Tongue (tissue), 2 donors: ENCODE results near the gene TNFAIP1. TPM values are rescaled to one million over a fixed set of nuclear protein-coding genes. Genes with fewer than 3 reads are reported as not detected.
"Not testable (repeated sequence)": the region's sequence is repeated elsewhere in the genome, so short reads cannot be mapped to it uniquely, and the experiment has no call there.

Source experiments
- DNase-seq: peaks from one replicate; pipeline ENCODE4 v3.0.0-alpha.2; 2015
- total RNA-seq: library from RNA; depleted of rRNA; stranded (reverse); fragments of >200 nt; gene quantifications from one replicate; pipeline ENCODE4 v1.2.3, GENCODE V29; 2014

TNFAIP1 gene
- total RNA-seq, 1 donor from 2014 or later: 26.6 TPM

DNA sequence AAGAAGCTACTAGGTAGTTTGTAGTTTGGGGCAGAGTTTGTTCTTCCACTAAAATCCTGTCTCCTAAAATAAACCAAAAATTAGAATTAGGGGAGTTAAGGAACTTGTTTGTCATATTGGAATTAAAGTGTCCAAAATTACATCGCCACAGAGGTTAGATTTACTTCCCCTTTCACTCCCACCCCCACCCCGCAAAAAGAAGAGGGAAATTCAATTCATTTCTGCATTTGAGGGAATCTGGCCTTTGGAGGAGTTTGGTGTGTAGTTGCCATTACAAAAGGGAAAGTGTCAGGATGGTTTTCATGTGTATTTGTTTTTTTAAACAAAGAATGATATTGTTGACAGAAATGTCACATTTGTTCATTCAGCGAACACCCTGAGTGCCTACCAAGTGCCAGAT, 10.8 kb upstream of the TNFAIP1 start:
- DNase-seq: no peak

DNA sequence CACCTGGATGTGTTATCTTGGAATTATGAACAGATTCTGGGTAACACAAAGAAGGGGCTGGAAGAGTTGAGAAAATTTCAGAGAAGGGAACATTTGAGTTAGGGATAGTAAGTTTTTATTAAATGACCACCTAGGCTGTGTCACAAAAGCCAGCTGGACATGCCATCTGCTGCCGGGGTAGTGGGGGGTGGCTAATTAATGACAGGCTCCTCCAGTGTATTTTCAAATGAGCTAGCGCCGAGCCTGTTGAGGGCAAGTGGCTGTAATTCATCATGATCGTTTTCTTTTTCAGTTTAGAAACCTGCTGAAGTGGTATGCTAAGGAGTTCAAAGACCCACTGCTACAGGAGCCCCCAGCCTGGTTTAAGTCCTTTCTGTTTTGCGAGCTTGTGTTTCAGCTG, 10.3 kb upstream of the TNFAIP1 start:
- DNase-seq: no peak

DNA sequence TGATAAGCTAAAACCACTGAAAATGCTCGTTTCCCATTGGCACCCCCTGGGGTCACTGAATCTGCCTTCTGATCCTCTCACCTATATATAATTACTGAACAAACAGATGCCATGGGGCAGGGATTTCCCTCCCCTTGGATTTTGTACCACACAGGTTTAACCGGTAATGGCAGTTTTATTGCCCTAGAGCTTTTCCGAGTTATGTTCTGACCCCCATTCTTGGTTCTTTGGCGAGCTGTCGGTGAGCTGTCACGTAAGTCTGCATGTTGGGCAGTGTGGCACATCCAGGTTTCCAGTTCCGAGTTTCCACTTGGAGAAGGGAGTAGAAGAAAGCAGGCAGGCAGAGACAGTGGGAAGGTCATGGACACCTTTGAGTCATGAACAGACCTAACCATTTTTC, 9.4 kb upstream of the TNFAIP1 start:
- DNase-seq: no peak

DNA sequence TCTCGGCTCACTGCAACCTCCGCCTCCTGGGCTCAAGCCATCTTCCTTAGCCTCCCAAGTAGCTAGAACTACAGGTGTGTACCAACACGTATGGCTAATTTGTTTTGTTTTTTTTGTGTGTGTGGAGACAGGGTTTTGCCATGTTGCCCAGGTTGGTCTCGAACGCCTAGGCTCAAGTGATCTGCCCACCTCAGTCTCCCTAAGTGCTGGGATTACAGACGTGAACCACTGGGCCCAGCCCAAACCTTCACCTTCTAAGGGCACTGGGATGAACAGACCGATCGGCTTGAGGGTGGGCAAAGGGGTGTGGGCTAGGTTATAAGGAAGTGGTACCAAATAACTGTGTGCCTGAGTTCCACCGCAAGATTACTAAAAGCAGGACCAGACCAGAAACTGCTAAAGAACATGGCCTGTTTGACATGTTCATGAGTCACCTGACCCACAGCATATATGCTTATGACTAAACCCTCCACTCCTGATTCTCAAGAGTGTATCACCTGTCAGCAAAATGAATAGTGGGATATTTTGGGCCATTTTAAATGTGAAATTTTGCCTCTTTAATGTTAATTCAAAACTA, 8.4 kb upstream of the TNFAIP1 start:
- DNase-seq: no peak

DNA sequence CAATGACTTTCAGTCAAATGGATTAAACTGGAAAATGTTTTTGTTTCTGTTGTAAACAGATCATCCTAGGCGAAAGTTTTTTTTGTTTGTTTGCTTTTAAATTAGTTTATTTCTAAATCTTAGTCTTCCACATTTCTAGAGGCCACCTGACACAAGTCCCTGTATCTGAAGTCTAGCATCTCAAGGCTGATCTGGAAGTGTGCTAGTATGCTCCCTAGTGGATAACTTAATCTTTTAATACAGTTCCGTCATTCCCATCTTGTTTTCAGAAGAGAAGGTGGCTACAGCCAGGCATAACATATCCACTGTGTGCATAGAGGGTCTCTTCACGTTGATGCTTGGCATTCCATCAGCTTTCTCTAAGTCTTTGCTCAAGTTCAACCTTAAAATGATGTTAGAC, 7.9 kb upstream of the TNFAIP1 start:
- DNase-seq: no peak

DNA sequence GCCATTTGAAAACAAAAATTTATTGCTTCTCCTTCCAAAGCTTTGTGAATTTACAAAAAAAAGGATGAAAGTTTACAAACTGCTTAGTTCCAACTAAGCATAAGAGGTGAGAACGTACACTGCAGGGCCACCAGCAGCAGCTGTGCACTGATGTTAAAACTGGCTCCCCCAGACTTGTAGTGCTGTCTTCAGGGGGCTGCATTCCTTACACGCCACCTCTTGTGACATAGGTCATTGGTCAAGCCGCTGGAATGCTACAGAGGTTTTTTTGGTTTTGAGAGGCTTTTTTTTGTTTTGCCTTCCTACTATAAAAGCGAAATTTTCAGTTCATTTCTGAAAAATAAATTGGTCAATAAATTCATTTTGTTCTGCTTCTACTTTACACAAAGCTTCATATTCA, 7.2 kb upstream of the TNFAIP1 start:
- DNase-seq: no peak

DNA sequence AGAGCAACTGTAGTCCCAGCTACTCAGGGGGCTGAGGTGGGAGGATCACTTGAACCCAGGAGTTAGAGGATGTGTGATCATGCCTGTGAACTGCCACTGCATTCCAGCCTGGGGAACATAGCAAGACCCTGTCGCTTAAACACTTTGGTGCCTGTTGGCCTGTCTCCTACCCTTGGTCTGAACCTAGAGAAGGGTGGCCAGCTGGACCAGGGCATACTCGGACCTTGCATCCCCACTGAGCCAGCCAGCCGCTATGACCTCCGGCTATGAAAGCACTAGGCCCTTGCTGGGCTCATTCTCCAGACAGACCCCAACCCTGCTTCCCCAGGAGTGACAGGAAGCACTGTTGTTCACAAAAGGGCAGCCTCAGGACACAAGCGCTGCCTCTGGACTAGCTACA, 4.9 kb upstream of the TNFAIP1 start:
- DNase-seq: no peak

DNA sequence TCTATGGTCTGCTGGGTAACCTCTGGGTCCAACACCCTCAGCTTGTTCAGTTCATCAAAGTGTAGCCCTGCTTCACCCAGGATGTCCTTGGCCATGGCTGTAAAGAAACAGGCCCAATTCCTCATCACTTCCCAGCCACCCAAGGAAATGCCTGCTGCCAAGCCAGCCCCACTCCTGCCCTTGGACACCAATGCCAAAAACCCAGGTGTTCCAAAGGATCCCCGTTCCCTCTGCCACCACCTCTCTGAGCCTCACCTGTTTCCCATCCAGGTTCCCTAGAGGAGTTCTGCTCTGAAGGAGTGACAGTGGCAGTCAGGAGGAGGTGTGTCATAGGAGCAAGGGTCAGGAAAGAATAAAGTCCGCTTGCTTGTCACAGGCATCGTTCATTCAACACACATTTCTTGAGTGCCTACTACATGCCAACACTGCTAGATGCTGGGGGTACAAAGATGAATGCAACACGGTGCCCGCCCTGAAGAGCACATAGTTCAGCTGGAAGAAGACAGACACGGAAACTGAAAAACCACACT, 3.6 kb upstream of the TNFAIP1 start:
- DNase-seq: no peak

DNA sequence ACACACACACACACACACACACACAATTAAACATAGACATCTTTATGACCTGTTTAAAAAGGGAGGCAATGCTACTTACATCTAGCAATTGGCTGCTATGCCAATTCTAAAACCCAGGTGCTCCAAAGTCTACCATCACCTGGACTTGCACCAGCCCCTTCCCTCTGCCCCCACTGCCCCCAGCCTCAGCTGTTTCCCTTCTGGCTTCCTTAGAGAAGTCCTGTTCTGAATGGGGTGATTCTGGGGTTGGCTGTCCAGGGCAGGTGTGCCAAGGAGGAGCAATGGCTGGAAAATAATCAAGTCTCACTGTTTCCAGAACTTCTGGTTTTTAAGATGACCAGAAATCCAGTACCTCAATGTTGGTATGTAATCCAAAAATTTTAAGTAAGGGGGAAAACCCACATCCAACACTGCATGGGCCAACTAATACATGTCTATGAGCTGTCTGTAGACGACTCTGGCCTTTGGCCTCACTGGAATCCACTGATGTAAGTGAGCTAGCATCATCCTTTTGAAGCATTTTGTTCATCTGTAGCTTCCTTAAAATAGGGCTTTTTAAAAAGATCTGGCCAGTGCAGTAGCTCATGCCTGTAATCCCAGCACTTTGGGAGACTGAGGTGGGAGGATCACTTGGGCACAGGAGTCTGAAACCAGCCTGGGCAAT, 2.3 kb upstream of the TNFAIP1 start:
- DNase-seq: no peak

DNA sequence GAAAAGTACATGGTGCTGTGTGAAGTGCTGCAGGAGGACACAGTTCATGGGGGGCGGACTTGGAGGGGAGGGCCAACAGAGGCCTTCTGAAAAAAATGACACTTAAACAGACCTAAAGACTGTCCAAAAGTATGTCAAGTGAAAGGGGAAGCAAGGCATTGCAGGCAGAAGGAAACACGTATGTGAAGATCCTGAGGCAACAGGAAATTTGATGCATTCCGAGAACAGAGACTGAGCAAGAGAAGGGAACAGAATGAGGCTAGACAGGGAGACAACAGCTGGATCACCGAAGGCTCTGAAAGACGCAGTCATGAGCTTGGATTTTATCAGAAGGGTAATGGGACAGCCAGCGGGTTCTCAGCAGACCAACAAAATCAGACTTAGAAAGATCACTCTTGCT, 1.4 kb upstream of the TNFAIP1 start:
- no peak for DNase-seq

DNA sequence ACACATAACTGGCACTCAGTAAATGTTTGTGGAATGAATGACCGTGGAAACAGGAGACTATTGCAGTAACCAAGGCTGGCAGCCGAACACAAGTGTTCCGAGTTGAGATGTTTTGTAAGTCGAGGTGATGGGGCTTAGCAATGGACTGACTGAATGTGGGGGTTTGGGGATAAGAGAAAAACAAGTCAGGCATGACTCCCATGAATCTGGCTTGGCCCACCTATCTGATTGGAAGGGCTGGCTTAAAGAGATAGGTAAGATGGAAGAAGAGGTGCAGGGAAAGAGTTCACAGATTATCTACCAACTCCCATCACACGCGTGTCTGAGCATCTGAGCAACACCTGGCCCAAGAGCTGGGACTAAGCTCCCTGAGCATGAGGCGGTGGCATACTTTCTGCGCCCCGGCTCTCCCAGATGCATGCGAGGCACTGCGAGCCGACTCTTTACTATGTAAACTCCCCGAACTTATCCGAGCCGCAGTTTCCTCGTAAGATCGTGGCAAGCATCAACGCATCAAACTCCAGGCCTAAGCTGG, 828 bp upstream of the TNFAIP1 start:
- DNase-seq: no peak

DNA sequence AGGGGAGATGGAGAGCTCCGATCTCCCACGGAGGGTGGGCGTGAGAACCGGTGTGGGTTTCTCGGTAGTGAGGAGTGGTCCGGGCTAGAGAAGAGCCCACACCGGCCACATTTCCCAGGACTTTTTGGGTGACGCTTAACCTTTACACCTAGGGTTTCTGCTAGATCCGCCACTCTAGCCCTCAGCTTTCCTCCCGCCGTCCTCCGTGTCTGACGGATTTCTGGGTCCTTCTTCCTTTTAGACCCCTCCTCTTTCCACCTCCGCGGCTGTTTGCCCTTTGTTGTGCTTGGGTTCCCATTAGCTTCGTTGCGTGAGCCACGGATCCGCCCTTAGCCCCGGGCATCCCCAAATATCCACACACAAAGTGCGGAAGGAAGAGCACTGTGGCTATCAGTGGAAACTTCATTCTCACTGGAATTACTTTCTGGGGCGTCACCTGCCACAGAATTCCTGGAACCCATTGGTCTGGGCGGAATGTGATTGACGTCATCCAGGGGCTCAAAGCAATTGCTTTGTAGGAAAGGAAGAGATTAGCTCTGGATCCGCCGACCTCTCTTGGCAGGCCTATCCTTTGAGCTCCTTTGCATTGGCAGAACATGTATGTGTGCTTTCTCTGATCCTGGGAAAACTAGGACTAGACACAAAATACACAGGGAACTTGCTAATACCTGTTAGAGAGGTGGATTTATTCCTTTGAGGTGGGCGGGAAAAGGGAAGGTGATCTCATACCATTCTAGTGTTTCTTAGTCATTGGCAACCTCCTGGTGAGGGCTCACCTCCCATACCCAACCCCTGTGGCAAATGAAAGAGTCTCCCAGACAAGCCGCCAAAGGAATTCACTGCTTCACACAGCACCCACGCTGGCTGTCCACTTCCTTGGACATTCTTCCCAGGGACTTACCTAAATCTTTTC, 654 bp downstream of the TNFAIP1 start:
- peak; percentile 84 for DNase-seq

DNA sequence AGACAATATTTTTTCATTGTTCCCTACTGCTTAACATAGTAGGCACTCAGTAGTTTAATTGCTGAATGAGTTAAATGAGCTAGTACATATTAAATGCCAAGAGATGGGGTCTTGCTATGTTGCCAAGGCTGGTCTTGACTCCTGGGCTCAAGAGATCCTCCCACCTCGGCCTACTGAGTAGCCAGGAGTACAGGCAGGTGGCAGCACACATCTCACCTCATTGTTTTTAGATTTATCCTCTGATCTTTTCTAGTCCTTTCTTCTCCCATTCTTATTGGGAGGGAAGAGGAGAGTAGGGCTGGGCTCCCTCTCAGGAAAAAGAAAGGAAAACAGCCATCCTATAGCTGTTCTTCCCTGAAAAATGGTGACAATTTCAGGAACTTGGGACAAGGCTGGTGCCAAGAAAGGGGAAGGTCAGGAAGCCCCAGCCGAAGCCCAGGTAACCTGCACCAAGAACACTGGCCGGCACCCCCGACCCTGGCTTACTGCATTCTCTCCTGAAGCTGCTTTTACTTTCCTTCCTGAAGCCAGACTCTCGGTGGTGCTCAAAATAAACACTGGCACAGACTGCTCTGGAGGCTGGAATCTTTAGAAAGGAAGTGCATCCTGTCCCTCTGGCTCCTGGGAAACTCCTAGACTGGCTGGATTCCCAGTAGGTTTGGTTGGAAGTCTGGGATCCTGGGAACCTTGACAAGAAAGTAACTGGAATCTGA, 2.7 kb downstream of the TNFAIP1 start:
- no peak for DNase-seq

DNA sequence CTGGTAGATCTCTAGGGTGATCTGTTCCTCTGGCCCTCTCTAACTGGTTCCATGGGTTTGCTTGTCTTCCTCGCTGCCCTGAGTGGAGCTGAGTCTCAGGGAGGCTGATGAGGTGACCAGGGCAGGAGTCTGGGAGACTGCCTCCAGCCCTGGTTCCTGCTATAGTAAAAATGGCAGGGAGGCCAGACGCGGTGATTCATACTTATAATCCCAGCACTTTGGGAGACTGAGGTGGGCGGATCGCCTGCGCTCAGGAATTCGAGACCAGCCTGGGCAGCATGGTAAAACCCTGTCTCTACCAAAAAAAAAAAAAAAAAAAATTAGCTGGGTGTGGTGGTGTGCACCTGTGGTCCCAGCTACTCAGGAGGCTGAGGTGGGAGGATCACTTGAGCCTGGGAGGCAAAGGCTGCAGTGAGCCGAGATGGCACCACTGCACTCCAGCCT, 3.2 kb downstream of the TNFAIP1 start:
- DNase-seq: not testable (repeated sequence)

DNA sequence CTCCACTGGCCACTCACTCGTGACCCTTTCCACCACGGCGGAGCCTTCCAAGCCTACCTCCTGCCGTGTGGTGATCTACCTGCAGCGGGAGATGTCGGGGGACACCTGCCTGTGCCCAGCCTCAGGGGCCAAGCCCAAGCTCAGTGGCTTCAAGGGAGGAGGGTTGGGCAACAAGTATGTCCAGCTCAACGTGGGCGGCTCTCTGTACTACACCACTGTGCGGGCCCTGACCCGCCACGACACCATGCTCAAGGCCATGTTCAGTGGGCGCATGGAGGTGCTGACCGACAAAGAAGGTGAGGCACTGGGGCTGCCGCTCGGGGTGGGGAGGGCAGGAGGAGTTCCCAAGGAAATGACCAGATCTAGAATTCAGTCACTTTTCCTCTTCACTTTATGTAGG, 3.9 kb downstream of the TNFAIP1 start:
- DNase-seq: no peak

DNA sequence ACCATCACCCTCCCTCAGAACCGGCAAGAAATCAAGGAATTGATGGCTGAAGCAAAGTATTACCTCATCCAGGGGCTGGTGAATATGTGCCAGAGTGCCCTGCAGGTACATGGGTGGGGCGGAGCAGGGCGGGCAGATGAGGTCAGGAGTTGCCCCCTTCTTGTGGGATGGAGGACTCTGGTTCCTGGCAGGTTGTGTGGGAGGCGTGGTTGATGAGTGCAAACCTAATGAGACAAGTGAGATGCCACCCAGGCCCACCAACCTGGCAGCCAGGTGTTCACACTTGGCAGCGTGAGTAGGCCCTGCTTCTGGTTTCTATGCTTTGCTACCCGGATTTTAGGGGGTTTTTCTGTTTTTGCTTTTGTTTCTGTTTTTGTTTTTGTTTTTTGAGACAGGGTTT, 4.8 kb downstream of the TNFAIP1 start:
- no peak for DNase-seq

DNA sequence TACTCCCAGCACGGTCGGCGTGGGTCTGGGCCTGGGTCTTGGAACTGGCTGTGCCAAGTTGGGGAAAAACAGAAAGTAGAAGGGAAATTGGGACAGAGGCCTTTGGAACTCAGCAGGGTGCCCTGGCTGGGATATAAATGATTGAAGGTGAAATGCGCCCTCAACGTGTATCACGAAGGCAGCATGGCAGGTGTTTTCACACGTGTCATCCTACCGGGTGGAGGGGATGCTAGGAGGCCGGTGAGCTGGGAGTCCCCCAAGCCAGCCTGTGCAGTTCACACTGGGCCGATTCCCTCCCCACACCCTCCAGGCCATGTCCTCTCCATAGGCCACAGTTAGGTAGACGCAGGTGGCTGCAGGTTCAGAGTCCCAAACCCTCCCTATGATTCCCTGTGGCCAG, 6.0 kb downstream of the TNFAIP1 start:
- DNase-seq: no peak

DNA sequence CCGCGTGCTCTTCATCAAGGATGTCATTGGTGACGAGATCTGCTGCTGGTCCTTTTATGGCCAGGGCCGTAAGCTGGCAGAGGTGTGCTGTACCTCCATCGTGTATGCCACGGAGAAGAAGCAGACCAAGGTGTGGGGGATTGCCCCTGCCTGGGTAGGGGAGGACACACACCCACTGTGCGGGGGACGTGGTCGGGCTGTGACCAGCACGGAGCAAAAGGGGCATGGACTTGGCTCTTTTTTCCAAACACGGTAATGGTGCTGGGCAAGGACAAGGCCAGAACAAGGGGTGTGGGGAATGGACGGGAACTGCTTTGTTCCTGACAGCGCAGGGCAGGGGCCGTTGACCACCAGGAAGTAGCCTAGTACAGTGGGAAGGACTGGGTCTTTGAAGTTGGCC, 6.8 kb downstream of the TNFAIP1 start:
- no peak for DNase-seq

DNA sequence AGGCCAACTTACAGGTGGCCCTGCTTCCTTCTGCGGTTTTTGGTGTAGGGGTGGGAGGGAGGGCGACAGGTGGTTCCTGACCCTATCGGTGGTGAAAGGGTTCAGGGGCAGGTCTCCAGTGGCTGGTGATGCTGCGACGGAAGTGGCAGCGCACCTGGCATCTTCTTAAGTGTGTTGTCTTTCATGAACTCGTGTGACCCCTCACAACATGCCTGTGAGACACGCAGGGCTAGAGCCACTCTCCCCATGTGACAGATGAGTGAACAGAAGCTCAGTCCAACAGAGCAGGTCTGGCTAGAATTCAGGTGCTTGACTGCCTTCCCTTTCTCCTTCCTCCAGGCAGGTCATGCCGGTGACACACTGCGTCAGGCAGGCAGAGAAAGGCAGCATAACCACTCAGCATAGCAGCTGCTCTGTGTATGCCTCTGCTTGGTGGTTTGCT, 8.0 kb downstream of the TNFAIP1 start:
- no peak for DNase-seq

DNA sequence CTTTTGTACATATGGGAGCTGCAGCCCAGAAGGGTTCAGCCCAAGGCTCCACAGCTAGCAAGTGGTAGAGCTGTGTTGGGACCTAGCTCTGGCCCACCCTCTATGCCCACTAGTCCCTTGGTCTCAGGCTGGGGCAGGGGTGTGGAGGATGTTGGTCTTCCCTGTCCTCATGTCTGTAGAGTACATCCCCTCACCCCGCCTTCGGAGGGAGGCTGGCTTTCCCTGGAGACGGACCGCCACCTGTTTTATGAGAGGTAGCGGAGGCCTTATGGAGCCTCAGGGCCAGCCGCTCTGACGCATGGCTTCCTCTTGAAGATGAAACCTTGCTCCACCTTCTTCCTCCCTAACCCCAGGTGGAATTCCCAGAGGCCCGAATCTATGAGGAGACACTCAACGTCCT, 8.4 kb downstream of the TNFAIP1 start:
- no peak for DNase-seq

DNA sequence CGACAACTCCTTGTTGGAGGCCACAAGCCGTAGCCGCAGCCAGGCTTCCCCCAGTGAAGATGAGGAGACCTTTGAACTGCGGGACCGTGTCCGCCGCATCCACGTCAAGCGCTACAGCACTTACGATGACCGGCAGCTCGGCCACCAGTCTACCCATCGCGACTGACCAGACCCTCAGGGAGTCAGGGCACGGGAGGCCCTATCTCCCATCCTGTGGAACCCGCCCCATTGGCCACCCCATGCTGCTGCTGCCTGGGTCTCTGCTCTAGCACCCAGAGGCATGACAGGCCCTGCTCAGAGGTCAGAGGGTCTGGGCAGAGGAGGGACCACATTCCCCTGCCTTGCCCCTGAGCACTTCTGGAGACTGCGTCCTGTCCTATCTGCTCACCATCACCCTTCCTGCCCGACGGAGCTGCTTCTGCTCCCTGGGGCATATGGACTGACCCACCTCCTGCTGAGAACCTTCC, 8.9 kb downstream of the TNFAIP1 start:
- no peak for DNase-seq
